H9 (cell line): ENCODE data around the gene FAM76A. TPM values are rescaled to one million over a fixed set of nuclear protein-coding genes. Genes with fewer than 3 reads are reported as not detected.

Experiments used
- DNase-seq: peaks from one replicate; pipeline ENCODE4 v3.0.0-alpha.2; 2017
- H2AFZ ChIP-seq: one replicate; pipeline ENCODE4 v1.6.1; 2013; ENCODE audit warnings: mild to moderate bottlenecking, low read length, control low read depth, moderate library complexity
- H2AK5ac ChIP-seq: 2 replicates; pipeline ENCODE4 v1.6.1; 2013; ENCODE audit warnings: low read length, control low read depth, mixed read lengths; ENCODE audit not compliant: insufficient read length
- H2BK120ac ChIP-seq: one replicate; pipeline ENCODE4 v1.6.1; 2013; ENCODE audit warnings: low read depth, mild to moderate bottlenecking, low read length, control low read depth, inconsistent platforms; ENCODE audit not compliant: poor library complexity, severe bottlenecking
- H2BK12ac ChIP-seq: 2 replicates; pipeline ENCODE4 v1.6.1; 2013; ENCODE audit warnings: low read length, control low read depth, mixed read lengths, low read depth; ENCODE audit not compliant: insufficient read length
- H2BK15ac ChIP-seq: 2 replicates; pipeline ENCODE4 v1.6.1; 2013; ENCODE audit warnings: low read depth, low read length, control low read depth
- H2BK20ac ChIP-seq: one replicate; pipeline ENCODE4 v1.6.1; 2013; ENCODE audit warnings: low read depth, mild to moderate bottlenecking, low read length, control low read depth, inconsistent platforms; ENCODE audit not compliant: poor library complexity, severe bottlenecking
- H2BK5ac ChIP-seq: 2 replicates; pipeline ENCODE4 v1.6.1; 2013; ENCODE audit warnings: low read length, control low read depth, mixed read lengths; ENCODE audit not compliant: insufficient read length
- H3K14ac ChIP-seq: 2 replicates; pipeline ENCODE4 v1.6.1; 2013; ENCODE audit warnings: low read length, control low read depth; ENCODE audit not compliant: insufficient read depth
- H3K18ac ChIP-seq: 2 replicates; pipeline ENCODE4 v1.6.1; 2013; ENCODE audit warnings: low read depth, mild to moderate bottlenecking, mixed read lengths, low read length, control low read depth; ENCODE audit not compliant: insufficient read length
- H3K23ac ChIP-seq: 2 replicates; pipeline ENCODE4 v1.6.1; 2013; ENCODE audit warnings: low read length, control low read depth, mixed read lengths, low read depth; ENCODE audit not compliant: insufficient read length
- H3K23me2 ChIP-seq: 2 replicates; pipeline ENCODE4 v1.6.1; 2013; ENCODE audit warnings: low read depth, mild to moderate bottlenecking, mixed read lengths, low read length, control low read depth; ENCODE audit not compliant: insufficient read length, poor library complexity, severe bottlenecking
- H3K27ac ChIP-seq: 2 replicates; pipeline ENCODE4 v1.5.1; 2013; ENCODE audit warnings: low read length, control low read depth, mixed read lengths, low read depth; ENCODE audit not compliant: insufficient read length
- H3K27me3 ChIP-seq: 2 replicates; pipeline ENCODE4 v1.6.1; 2013; ENCODE audit warnings: low read length, control low read depth, inconsistent platforms; ENCODE audit not compliant: insufficient read depth
- H3K4ac ChIP-seq: 2 replicates; pipeline ENCODE4 v1.6.1; 2013; ENCODE audit warnings: low read depth, mild to moderate bottlenecking, control low read depth, inconsistent platforms, low read length, moderate library complexity
- H3K4me1 ChIP-seq: 2 replicates; pipeline ENCODE4 v1.6.1; 2013; ENCODE audit warnings: low read length, control low read depth, inconsistent platforms; ENCODE audit not compliant: insufficient read depth
- H3K4me2 ChIP-seq: 2 replicates; pipeline ENCODE4 v1.6.1; 2013; ENCODE audit warnings: low read length, control low read depth, mixed read lengths; ENCODE audit not compliant: insufficient read length, insufficient read depth
- H3K56ac ChIP-seq: 2 replicates; pipeline ENCODE4 v1.6.1; 2013; ENCODE audit warnings: low read depth, mild to moderate bottlenecking, mixed read lengths, low read length, control low read depth; ENCODE audit not compliant: insufficient read length
- H3K79me1 ChIP-seq: 2 replicates; pipeline ENCODE4 v1.6.1; 2013; ENCODE audit warnings: low read depth, mild to moderate bottlenecking, moderate library complexity, low read length, control low read depth, inconsistent platforms; ENCODE audit not compliant: insufficient read depth, poor library complexity, severe bottlenecking
- H3K79me2 ChIP-seq: 2 replicates; pipeline ENCODE4 v1.6.1; 2013; ENCODE audit warnings: low read length, control low read depth, inconsistent platforms; ENCODE audit not compliant: insufficient read depth
- H3K9ac ChIP-seq: 2 replicates; pipeline ENCODE4 v1.6.1; 2013; ENCODE audit warnings: low read length, control low read depth, mixed read lengths; ENCODE audit not compliant: insufficient read length; ENCODE audit errors: extremely low read depth
- H3K9me3 ChIP-seq: one replicate; pipeline ENCODE4 v1.6.1; 2013; ENCODE audit warnings: low read depth, low read length, inconsistent platforms; ENCODE audit not compliant: control insufficient read depth
- H3T11ph ChIP-seq: one replicate; pipeline ENCODE4 v1.6.1; 2013; ENCODE audit warnings: mild to moderate bottlenecking, low read length, control low read depth, inconsistent platforms
- H4K20me1 ChIP-seq: one replicate; pipeline ENCODE4 v1.6.1; 2013; ENCODE audit not compliant: control insufficient read depth, insufficient read length, insufficient read depth
- H4K5ac ChIP-seq: 2 replicates; pipeline ENCODE4 v1.6.1; 2013; ENCODE audit warnings: low read depth, mild to moderate bottlenecking, mixed read lengths, low read length, control low read depth; ENCODE audit not compliant: insufficient read length
- H4K8ac ChIP-seq: replicated peaks from 2 replicates; pipeline ENCODE4 v1.6.1; 2013; ENCODE audit warnings: low read length, control low read depth, mixed read lengths, low read depth; ENCODE audit not compliant: insufficient read length
- H4K91ac ChIP-seq: 2 replicates; pipeline ENCODE4 v1.6.1; 2013; ENCODE audit warnings: low read depth, mild to moderate bottlenecking, moderate library complexity, mixed read lengths, low read length, control low read depth; ENCODE audit not compliant: insufficient read length
- H3K27ac Mint-ChIP-seq, 3 experiments: 2 replicates in 2 of 3; 3 replicates in 1 of 3; pipeline ENCODE4 v1.8.0; 2020 to 2021; ENCODE audit warnings: mixed read lengths in 3 of 3, mild to moderate bottlenecking in 1 of 3, moderate library complexity in 1 of 3
- H3K27me3 Mint-ChIP-seq: 2 replicates; pipeline ENCODE4 v1.8.0; 2021; ENCODE audit warnings: low read depth, mild to moderate bottlenecking, moderate library complexity, mixed read lengths
- H3K36me3 Mint-ChIP-seq, 3 experiments: 2 replicates in 2 of 3; 3 replicates in 1 of 3; pipeline ENCODE4 v1.8.0; 2020 to 2021; ENCODE audit warnings: low read depth in 3 of 3, mixed read lengths in 3 of 3; ENCODE audit not compliant: insufficient read depth in 1 of 3
- H3K4me1 Mint-ChIP-seq, 2 experiments: 2 replicates each; pipeline ENCODE4 v1.8.0; 2020; ENCODE audit warnings: mixed read lengths in 2 of 2
- H3K4me3 Mint-ChIP-seq, 2 experiments: 2 replicates in 1 of 2; 3 replicates in 1 of 2; pipeline ENCODE4 v1.8.0; 2020 to 2021; ENCODE audit warnings: mild to moderate bottlenecking in 2 of 2, mixed read lengths in 2 of 2, moderate library complexity in 1 of 2
- H3K9me3 Mint-ChIP-seq, 2 experiments: 2 replicates in 1 of 2; 3 replicates in 1 of 2; pipeline ENCODE4 v1.8.0; 2020; ENCODE audit warnings: mild to moderate bottlenecking in 2 of 2, mixed read lengths in 2 of 2, moderate library complexity in 1 of 2
- WGBS: extraction: QIAGEN DNeasy Blood & Tissue Kit; methylation state at CpG from one replicate; pipeline ENCODE4 v1.1.7; 2013; ENCODE audit warnings: missing lambda C conversion rate, low lambda C conversion rate, mixed read lengths; ENCODE audit not compliant: insufficient read length; ENCODE audit errors: extremely low coverage; 5-methylcytosine and 5-hydroxymethylcytosine counted together
- total RNA-seq: library from RNA; stranded (reverse); gene quantifications from 2 replicates; pipeline ENCODE4 v1.2.1, GENCODE V29; 2021
- TF ChIP-seq, protein P1 (sequence below): fragments of 200-600 bp; sonication (generic); conservative IDR thresholded peaks from 3 replicates; pipeline ENCODE4 v1.8.0; 2021; ENCODE audit warnings: antibody characterized with exemption, mild to moderate bottlenecking

FAM76A gene
- total RNA-seq, 1 experiment from 2014 or later: 10.6 TPM

- no peak overlapping the region for H3K4me2 ChIP-seq
- no CpG with 5 or more reads among the region's 1 CpG for WGBS
Measured at GRCh38 chr1:27784700-27785099, 58.9 kb downstream of the FAM76A start.

More at GRCh38 chr1:27784700-27785099, 58.9 kb downstream of the FAM76A start:
- H3K27ac Mint-ChIP-seq: no peak overlapping the region
- H3K9me3 Mint-ChIP-seq: no peaks in the 10 kb centered on the region
- H3K27ac ChIP-seq: no peak overlapping the region
- peaks cover under 1 to 3% (median under 1%) of the 10 kb centered on the region in 3 experiments; a peak in 5 of 7 replicates for H3K36me3 Mint-ChIP-seq
- H3K23ac ChIP-seq: no peak overlapping the region
- H2BK120ac ChIP-seq: no peak overlapping the region
- H3K4me1 ChIP-seq: no peaks in the 10 kb centered on the region
- no peaks in the 10 kb centered on the region for H3K9me3 ChIP-seq
- H2AK5ac ChIP-seq: no peak overlapping the region
- H2BK15ac ChIP-seq: no peak overlapping the region
- TF ChIP-seq, protein P1, sequence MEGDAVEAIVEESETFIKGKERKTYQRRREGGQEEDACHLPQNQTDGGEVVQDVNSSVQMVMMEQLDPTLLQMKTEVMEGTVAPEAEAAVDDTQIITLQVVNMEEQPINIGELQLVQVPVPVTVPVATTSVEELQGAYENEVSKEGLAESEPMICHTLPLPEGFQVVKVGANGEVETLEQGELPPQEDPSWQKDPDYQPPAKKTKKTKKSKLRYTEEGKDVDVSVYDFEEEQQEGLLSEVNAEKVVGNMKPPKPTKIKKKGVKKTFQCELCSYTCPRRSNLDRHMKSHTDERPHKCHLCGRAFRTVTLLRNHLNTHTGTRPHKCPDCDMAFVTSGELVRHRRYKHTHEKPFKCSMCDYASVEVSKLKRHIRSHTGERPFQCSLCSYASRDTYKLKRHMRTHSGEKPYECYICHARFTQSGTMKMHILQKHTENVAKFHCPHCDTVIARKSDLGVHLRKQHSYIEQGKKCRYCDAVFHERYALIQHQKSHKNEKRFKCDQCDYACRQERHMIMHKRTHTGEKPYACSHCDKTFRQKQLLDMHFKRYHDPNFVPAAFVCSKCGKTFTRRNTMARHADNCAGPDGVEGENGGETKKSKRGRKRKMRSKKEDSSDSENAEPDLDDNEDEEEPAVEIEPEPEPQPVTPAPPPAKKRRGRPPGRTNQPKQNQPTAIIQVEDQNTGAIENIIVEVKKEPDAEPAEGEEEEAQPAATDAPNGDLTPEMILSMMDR: no peak
- no peak overlapping the region for H4K91ac ChIP-seq
- no peak overlapping the region for H3K18ac ChIP-seq
- H2BK12ac ChIP-seq: no peak overlapping the region
- no peak for DNase-seq
- no peaks in the 10 kb centered on the region for H3K79me1 ChIP-seq
- no peak overlapping the region for H2BK5ac ChIP-seq
- H3K79me2 ChIP-seq: no peaks in the 10 kb centered on the region
- no peak overlapping the region for H3T11ph ChIP-seq
- H3K27me3 Mint-ChIP-seq: no peaks in the 10 kb centered on the region
- H4K5ac ChIP-seq: no peak overlapping the region
- no peaks in the 10 kb centered on the region for H3K4me1 Mint-ChIP-seq
- no peaks in the 10 kb centered on the region for H4K20me1 ChIP-seq
- no peaks in the 10 kb centered on the region for H3K27me3 ChIP-seq
- no peaks in the 10 kb centered on the region for H3K23me2 ChIP-seq
- H3K56ac ChIP-seq: no peak overlapping the region
- no peak overlapping the region for H3K4me3 Mint-ChIP-seq
- no peak overlapping the region for H2AFZ ChIP-seq
- H4K8ac ChIP-seq: no peak overlapping the region
- no peak overlapping the region for H3K4ac ChIP-seq
- H2BK20ac ChIP-seq: no peak overlapping the region
- H3K9ac ChIP-seq: no peak overlapping the region
- no peak overlapping the region for H3K14ac ChIP-seq
